Measurements from ENCODE around the gene GSTT4.
"Not testable (repeated sequence)": the region's sequence is repeated elsewhere in the genome, so short reads cannot be mapped to it uniquely, and the experiment has no call there.

Gene GSTT4

GRCh38 chr22:23989583-23990244, 15.5 kb downstream of the GSTT4 start:
- DNase-seq (ENCODE audit: low read depth, low spot score): not testable (repeated sequence)

DNA sequence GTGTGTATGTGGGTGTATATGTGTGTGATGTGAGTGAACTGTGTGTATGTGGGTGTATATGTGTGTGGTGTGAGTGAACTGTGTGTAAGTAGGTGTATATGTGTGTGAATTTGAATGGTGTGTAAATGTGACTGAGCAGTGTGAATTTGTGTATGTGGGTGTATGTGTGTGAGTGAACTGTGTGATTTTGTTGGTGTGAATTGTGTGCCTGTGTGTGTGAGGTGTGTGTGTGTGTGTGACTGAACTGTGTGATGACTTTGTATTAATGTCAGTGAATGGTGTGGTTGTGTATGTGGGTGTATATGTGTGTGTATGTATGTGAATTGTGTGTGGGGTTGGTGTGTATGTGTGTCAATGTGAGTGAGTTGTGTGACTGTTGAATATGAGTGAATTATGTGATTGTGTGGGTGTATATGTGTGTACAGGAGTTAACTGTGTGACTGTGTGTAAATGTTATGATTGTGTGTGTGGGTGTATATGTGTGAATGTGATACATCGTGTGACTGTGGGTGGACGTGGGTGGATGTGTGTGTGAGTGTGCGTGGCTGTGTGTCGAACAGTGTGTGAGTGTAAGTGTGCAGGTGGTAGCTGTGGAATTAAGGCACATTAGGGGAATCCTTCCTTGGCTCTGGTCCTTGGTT, 18.6 kb downstream of the GSTT4 start:
- not testable (repeated sequence) for DNase-seq (ENCODE audit: low read depth, low spot score)

DNA sequence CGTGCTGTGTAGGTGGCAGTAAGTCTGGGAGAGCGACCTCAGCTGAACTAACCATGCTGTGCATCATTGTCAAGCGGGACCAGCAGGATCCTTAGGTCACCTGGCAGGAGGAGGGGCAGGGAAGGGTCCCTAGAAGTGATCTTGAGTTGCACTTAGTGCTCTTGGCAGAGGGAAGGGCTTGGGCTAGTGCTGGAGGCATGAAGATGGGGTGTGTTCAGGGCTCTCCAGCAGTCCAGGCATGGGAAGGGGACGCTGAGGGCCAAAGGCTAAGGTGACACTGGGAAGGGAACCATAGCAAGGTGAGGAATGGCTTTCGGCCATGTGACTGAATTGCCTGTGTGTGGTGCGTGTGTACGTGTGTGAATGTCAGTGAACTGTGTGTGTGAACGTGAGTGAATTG, 19.2 kb downstream of the GSTT4 start:
- not testable (repeated sequence) for DNase-seq (ENCODE audit: low read depth, low spot score)

- no peak for DNase-seq (ENCODE audit: low read depth, low spot score)
Observed at GRCh38 chr22:23984430-23984829, 20.8 kb downstream of the GSTT4 start.

DNA sequence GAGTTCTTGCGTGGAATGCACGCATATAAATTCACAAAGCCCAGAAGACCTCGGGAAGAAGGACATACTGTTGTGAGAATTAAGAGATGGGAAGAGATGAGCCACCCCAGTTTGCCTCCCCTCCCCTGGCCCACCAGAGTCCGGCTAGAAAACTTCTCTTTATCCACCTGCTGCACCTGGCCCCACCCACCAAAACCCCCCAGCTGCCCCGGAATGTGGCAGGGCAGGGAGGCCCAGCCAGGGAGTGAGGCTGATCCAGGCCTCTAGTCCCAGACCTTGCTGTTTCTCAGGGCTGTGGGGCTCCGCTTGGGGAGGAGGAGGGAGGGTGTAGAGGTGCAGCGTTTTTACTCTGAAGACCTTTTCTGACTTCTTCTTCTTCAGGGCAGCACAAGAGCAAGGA, 24.7 kb downstream of the GSTT4 start:
- DNase-seq (ENCODE audit: low read depth, low spot score): not testable (repeated sequence)

DNA sequence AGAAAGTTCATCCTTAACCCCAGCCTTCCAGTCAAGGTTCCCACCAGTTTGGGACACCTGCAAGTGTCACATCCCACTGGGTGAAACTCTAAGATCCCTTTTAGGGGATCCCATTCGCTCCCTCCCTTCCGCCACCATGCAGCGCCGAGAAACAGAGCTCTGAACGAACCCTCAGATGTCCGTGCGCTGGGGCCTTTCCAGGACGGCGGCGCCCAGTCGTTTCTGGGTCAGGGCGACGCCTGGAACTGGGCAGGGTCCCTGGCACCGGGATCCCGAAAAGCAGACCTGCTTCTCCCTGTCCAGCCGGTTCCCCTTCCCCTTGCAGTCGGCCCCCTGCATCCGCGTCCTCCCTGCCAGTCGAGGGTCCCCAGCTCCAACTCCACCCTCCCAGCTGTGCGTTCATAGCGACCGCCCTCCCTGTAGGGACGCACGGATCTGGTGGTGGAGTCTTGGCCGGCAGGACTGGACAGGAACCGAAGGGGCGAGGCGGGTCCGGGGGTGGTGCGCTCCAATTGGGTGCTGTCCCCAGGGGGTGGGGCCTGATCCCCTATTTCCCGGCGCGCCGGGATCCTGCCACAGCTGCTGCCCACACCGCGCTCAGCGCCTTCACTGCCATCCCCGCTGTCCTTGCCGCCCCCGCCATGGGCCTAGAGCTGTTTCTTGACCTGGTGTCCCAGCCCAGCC, 25.6 kb downstream of the GSTT4 start, which contains the start of gene GSTT2:
Gene GSTT2 (plus strand): TSS at position 578 of the 684 bp plus-strand sequence.
- not testable (repeated sequence) for DNase-seq (ENCODE audit: low read depth, low spot score)

- DNase-seq (ENCODE audit: low read depth, low spot score): not testable (repeated sequence)
Observed at GRCh38 chr22:23977304-23977703, 27.9 kb downstream of the GSTT4 start.

- not testable (repeated sequence) for DNase-seq (ENCODE audit: low read depth, low spot score)
Observed at GRCh38 chr22:23974836-23975352, 30.4 kb downstream of the GSTT4 start.

GRCh38 chr22:23974345-23974744, 30.9 kb downstream of the GSTT4 start, which contains the start of gene DDT:
TSS of gene DDT (minus strand) at chr22:23974441. CDS start at chr22:23974414, 27 bp downstream.
- DNase-seq (ENCODE audit: low read depth, low spot score): not testable (repeated sequence)

- DNase-seq (ENCODE audit: low read depth, low spot score): not testable (repeated sequence)
Observed at GRCh38 chr22:23971927-23972326, 33.3 kb downstream of the GSTT4 start.

DNA sequence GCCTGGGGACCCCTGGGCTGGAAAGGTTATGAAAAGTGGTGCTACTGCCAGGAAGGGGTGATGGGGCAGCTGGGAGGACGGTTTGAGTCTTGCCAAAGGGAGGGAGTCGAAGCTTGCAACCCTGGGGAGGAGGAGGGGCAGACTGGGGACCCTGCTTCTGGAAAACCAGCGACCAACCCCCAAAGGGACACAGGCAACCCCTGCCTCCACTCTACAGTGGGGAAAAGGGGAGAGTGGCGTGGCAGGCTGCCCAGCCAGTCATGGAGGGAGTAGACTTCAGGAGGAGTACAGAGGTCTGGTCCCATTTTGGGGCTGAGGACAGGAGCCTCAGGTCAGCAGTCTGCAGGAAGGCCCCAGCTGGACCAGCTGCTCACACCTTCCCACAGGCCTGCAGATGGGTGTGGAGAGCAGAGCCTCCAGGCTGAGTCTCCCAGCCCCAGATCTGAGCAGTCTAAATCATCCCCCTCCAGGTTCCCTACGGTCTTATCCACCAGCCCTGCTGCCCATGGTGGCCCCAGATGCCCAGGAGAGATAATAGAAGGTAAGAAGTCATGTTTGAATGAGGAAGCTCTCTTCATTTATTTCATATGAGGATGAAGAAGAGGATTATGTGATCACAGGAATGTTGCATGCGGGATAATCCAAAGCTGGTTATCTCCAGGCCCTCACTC, 34.3 kb downstream of the GSTT4 start:
- no peak for DNase-seq (ENCODE audit: low read depth, low spot score)

GRCh38 chr22:23970201-23970641, 35.0 kb downstream of the GSTT4 start:
- DNase-seq (ENCODE audit: low read depth, low spot score): no peak

DNA sequence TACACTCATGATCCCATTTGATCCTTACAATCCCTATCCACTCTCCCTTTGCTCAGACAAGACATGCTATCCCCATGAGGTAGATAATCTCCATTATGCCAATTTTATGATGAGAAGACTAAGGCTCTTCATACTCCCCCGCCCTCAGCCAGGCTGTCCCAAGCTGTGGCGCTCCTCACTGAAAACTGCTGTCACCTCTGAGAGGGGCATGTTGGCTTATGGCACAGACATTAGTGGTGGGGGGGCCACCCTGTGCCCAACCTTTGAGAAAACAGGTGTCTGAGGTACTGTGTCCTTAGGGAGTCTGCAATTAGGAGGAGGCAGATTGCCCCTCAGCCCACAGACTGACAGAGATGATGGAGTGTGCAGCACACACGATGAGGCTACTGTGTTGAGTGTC, 36.2 kb downstream of the GSTT4 start:
- DNase-seq (ENCODE audit: low read depth, low spot score): no peak

DNA sequence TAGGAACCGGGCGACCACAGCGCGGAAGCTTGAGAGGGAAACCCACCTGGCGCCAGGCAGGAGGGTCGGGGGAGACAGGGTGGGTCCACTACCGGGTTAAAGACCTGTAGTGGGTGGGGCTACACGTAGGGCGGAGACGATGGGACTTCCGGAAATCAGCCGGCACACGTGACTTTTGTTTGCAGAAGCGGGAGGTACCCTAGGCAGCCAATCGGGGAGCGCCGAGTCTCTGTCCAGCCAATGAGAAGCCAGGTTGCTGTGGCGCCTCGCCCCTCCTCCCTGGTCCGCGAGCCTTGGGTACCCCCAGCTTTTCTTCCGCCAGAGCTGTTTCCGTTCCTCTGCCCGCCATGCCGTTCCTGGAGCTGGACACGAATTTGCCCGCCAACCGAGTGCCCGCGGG, 38.7 kb downstream of the GSTT4 start, which contains the start of gene DDTL:
Gene DDTL (plus strand): TSS at position 321 of the 400 bp plus-strand sequence. CDS start 27 bp downstream, at position 348.
- DNase-seq (ENCODE audit: low read depth, low spot score): not testable (repeated sequence)

DNA sequence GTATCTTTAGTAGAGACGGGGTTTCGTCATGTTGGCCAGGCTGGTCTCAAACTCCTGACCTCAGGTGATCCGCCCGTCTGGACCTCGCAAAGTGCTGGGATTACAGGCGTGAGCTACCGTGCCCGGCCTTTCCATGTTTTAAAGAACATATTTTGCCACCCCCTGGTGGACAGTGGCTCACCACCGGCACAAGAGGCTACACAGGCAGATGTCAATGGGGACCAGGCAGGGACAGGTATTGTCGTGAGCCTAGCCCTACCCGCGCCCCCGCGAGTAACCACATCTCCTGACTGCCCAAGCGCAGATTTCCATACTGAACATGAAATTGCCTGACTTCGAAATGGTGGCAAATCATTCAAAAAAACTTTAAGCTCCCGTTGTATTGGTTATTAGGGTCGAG, 39.2 kb downstream of the GSTT4 start:
- DNase-seq (ENCODE audit: low read depth, low spot score): not testable (repeated sequence)

DNA sequence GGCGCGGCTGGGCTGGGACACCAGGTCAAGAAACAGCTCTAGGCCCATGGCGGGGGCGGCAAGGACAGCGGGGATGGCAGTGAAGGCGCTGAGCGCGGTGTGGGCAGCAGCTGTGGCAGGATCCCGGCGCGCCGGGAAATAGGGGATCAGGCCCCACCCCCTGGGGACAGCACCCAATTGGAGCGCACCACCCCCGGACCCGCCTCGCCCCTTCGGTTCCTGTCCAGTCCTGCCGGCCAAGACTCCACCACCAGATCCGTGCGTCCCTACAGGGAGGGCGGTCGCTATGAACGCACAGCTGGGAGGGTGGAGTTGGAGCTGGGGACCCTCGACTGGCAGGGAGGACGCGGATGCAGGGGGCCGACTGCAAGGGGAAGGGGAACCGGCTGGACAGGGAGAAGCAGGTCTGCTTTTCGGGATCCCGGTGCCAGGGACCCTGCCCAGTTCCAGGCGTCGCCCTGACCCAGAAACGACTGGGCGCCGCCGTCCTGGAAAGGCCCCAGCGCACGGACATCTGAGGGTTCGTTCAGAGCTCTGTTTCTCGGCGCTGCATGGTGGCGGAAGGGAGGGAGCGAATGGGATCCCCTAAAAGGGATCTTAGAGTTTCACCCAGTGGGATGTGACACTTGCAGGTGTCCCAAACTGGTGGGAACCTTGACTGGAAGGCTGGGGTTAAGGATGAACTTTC, 44.0 kb downstream of the GSTT4 start, which contains the start of gene GSTT2B:
Gene GSTT2B (minus strand): TSS at position 112 of the 688 bp plus-strand sequence. CDS start 64 bp downstream, at position 48.
- DNase-seq (ENCODE audit: low read depth, low spot score): not testable (repeated sequence)

GRCh38 chr22:23956301-23956900, 48.9 kb downstream of the GSTT4 start:
- DNase-seq (ENCODE audit: low read depth, low spot score): not testable (repeated sequence)

- not testable (repeated sequence) for DNase-seq (ENCODE audit: low read depth, low spot score)
Observed at GRCh38 chr22:23955886-23956285, 49.4 kb downstream of the GSTT4 start.

DNA sequence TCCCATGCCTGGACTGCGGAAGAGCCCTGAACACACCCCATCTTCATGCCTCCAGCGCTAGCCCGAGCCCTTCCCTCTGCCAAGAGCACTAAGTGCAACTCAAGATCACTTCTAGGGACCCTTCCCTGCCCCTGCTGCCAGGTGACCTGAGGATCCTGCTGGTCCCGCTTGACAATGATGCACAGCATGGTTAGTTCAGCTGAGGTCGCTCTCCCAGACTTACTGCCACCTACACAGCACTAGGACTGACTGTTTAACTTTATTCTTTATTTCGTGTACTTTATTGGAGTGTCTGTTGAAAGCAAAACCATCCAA, 50.3 kb downstream of the GSTT4 start:
- DNase-seq (ENCODE audit: low read depth, low spot score): not testable (repeated sequence)

All from brain pericyte (primary cell).